ENCODE data around the gene PSMA5.

The PSMA5 gene

DNA sequence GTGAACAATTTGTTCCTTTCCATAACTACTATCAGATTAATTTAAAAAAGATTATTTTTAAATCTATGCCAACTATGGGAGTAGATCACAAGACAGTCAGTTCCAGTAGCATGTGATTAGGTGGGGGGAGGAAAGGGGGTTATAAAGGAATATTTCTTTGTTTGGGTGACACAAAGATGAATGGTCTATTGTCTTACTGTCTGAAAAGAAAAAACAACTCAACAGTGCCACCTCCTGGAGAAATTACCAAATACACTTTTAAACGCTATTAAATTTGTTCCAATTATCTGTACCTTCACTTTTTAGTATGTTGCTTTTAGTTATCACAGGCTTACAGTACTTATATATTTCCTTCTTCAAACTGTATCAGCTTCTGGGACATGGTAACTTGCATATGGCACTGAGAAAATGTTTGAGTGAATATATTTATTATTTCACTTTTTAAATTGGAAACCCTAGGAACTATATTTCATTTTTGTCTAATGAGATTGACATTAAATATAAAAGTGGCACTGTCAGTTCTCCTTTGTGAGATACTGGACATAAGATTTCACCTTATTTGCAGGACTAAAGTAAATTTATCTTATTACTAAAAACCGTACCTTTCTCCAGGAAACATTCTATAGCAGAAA is 26.8 kb downstream of the PSMA5 start:
- Histone ChIP-seq H3K4me1 (ENCODE audit: low read depth, poor library complexity, severe bottlenecking) (peaks cover 27% of the 10 kb centered on the region), H3K4me2 (0 out of 2 replicates have a peak overlapping the region, but pooled peaks have one; percentile 79), H3K9ac (no peak overlapping the region), H4K20me1 (ENCODE audit: insufficient read depth) (no peaks in the 10 kb centered on the region), H3K27me3 (ENCODE audit: insufficient read depth, low read depth) (peaks cover 9% of the 10 kb centered on the region), H3K36me3 (ENCODE audit: insufficient read depth) (peaks cover 15% of the 10 kb centered on the region), H3K27ac (no peak overlapping the region), H3K4me3 (IDR thresholded peaks at IDR 0.05; ENCODE audit: insufficient read depth, low read depth, low read length) (no peak overlapping the region), H3K79me2 (ENCODE audit: insufficient read depth, low read depth) (no peaks in the 10 kb centered on the region), H2AFZ (ENCODE audit: low read depth) (no peak overlapping the region)
- TF ChIP-seq, protein P1, sequence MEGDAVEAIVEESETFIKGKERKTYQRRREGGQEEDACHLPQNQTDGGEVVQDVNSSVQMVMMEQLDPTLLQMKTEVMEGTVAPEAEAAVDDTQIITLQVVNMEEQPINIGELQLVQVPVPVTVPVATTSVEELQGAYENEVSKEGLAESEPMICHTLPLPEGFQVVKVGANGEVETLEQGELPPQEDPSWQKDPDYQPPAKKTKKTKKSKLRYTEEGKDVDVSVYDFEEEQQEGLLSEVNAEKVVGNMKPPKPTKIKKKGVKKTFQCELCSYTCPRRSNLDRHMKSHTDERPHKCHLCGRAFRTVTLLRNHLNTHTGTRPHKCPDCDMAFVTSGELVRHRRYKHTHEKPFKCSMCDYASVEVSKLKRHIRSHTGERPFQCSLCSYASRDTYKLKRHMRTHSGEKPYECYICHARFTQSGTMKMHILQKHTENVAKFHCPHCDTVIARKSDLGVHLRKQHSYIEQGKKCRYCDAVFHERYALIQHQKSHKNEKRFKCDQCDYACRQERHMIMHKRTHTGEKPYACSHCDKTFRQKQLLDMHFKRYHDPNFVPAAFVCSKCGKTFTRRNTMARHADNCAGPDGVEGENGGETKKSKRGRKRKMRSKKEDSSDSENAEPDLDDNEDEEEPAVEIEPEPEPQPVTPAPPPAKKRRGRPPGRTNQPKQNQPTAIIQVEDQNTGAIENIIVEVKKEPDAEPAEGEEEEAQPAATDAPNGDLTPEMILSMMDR (conservative IDR thresholded peaks at IDR 0.05; ENCODE audit: low read depth, low read length) = peak; percentile 98

- Histone ChIP-seq H3K4me2 (peak overlapping the region; percentile 79), H3K36me3 (ENCODE audit: insufficient read depth) (peaks cover 15% of the 10 kb centered on the region), H3K27me3 (ENCODE audit: insufficient read depth, low read depth) (peaks cover 9% of the 10 kb centered on the region), H4K20me1 (ENCODE audit: insufficient read depth) (no peaks in the 10 kb centered on the region), H3K4me3 (IDR thresholded peaks at IDR 0.05; ENCODE audit: insufficient read depth, low read depth, low read length) (peak overlapping the region; percentile 97), H3K27ac (no peak overlapping the region), H3K4me1 (ENCODE audit: low read depth, poor library complexity, severe bottlenecking) (peaks cover 36% of the 10 kb centered on the region), H3K79me2 (ENCODE audit: insufficient read depth, low read depth) (no peaks in the 10 kb centered on the region), H3K9ac (no peak overlapping the region; the same call in 1 of the 2 replicates), H2AFZ (ENCODE audit: low read depth) (peak overlapping the region; percentile 50)
- TF ChIP-seq, protein P1 (conservative IDR thresholded peaks at IDR 0.05; ENCODE audit: low read depth, low read length) = no peak
Observed at GRCh38 chr1:109398343-109399225, 27.7 kb downstream of the PSMA5 start.

DNA sequence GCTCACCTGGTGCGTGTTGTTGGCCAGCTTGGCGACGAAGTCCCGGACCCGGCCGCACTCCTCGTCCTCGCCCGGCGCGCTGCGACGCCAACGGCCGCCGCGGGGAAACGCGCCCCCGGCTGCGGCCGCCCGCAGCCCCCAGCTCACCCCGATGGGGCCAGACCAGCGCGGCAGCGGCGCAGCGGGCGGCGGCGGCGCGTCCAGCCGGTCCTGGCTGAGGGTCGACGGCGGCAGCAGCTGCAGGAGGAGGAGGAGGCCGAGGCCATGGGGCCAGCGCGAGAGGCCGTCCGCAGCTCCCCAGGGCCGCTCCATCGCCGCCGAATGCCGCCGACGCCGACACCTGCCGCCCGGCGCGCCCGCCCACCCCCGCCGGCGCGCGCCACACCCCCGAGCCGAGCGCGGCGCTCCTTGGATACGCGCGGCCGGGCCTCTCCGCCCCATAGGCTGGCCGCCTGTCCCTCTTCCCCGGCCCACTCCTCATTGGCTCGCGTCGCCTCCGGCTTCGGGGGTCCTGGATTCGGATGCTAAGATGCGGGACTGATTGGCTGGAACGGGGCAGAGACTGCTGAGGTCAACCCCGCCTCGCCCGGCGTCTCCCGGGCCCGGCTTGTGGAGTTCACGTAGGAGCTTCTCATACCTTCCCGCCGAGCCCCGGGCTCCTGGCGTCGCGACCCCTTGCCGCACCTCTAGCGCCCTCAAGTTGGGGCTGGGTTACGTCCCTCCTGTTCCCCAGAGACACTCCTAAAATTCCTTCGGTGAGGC is 28.5 kb downstream of the PSMA5 start, which contains the start of gene SORT1:
SORT1 (minus strand) TSS at position 338 of the 762 bp plus-strand sequence; CDS start at position 312, 26 bp downstream.
- peak within 1 kb of the TSS; percentile 97 for H3K4me3 ChIP-seq (IDR thresholded peaks at IDR 0.05; ENCODE audit: insufficient read depth, low read depth, low read length)

More for the DNA sequence above, 28.5 kb downstream of the PSMA5 start, which contains the start of gene SORT1:
- no peaks in the 10 kb centered on the region for H4K20me1 ChIP-seq (ENCODE audit: insufficient read depth)
- H3K4me2 ChIP-seq = peak within 1 kb of the TSS; percentile 79
- peaks cover 9% of the 10 kb centered on the region for H3K27me3 ChIP-seq (ENCODE audit: insufficient read depth, low read depth)
- peaks cover 10% of the 10 kb centered on the region for H3K36me3 ChIP-seq (ENCODE audit: insufficient read depth)
- TF ChIP-seq, protein P1 (conservative IDR thresholded peaks at IDR 0.05; ENCODE audit: low read depth, low read length) = no peak
- H3K79me2 ChIP-seq (ENCODE audit: insufficient read depth, low read depth) = no peaks in the 10 kb centered on the region; the same call in 1 of the 2 replicates
- peaks cover 44% of the 10 kb centered on the region for H3K4me1 ChIP-seq (ENCODE audit: low read depth, poor library complexity, severe bottlenecking)
- H2AFZ ChIP-seq (ENCODE audit: low read depth) = peak within 1 kb of the TSS; percentile 50
- no peak within 1 kb of the TSS for H3K27ac ChIP-seq
- no peak within 1 kb of the TSS; the same call in 1 of the 2 replicates for H3K9ac ChIP-seq

Data from KMS-11 (cell line).